ENCODE data around the gene ASH1L.
"Not testable (repeated sequence)": the region's sequence is repeated elsewhere in the genome, so short reads cannot be mapped to it uniquely, and the experiment has no call there.

The ASH1L gene

DNA sequence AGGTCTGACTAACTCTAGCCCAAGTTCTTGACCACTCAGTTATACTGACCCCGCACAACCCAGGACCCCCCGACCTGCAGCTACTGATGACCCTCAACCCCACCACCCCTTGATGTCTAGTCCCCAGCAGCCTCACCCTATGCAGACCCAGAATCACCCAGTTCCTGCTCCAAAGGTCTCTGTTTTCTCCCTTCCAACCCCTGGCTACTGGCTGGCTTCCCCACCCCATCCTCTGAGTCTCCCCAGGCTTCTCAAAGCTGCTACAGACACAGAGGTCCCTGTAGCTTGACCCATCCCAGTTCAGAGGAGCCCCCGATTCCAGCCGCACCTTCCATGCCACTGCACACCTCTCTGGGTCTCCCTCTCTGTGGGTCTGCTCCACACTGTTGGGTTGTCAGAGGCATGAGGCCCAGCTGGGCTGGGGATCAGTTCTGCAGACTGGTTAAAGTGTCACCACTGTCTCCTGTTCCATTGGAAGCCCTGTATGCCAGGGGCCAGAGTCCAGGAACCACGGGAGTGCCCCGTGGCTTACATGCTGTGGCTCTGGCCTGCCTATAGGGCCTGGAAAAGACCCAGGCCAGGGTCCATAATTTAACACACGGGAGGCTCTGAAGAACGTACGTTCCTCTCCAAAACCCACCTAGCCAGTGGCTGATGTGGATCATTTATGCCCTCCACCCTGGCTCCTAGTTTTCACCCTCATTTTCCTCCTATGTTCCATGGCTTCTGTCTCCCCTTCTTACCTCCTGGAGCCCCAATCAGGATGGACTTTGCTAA, 261.9 kb downstream of the ASH1L start:
- DNase-seq: no peak

DNA sequence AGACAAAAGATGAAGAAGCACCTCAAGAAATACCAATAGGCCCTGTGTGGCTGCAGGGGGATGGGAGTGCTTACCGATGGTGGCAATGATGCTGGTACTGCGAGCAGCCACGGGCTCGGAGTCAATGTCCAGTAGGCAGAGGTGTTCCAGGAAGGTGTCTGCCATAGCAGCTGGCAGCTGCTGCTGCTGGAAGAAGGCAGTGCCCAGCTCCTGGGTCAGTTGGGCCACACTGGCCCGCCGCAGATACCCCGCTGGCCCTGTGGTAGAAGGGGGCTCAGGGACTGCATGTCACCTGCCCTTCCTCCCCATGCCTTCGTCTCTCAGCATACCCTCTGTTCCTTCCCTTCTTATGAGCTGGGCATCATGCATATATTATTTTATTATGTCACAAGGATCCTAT, 262.6 kb downstream of the ASH1L start:
- DNase-seq: no peak

DNA sequence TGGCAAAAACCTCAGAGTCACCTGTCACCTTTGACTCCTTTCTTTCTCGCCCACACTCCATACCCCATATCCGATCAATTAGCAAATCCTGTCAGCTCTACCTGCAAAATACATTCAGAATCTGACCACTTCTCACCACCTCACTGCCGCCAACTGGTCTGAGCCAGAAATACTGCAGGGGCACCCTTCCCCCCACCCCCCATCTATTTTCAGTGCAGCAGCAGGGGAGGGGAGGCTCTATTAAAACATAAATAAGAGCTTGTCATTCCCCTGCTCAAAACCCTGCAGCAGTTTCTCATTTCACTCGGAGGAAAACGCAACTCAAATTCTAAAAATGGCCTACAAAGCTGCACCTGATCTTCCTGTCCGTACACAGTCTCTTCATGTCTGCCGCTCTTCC, 265.2 kb downstream of the ASH1L start:
- no peak for DNase-seq

DNA sequence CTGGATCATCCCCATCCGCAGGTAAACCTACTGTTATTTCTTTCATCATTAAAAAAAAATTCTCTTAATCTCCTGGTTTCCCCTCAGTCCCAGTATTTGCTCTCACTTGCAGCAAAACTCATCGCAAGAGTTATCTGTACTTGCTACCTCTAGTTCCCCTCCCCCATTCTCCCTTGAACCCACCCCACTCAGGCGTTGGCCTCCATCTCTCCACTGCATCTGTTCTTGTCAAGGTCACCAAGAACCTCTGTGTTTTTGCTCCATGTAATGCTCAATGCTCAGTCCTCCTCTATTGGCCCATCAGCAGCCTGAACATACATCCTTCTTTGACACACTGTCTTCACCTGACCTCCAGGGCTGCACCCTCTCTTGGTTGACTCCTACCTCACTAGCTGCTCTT, 265.9 kb downstream of the ASH1L start:
- DNase-seq: no peak

DNA sequence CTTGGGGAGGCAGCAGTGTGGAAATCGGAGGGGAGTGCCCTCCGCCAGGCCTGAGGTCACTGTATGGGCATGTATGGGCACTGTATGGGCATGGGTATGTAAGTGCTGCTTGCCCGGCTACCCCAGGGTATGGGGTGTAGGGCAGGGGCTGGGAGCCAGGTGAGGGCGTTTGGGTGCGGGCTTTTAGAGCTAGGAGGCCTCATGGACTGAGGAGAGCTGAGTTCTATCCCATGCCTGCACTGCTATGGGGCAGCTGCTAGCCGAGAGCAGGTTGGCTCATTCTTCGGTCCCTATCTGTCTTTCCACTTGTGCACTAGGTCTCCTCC, 266.7 kb downstream of the ASH1L start:
- DNase-seq: no peak

DNA sequence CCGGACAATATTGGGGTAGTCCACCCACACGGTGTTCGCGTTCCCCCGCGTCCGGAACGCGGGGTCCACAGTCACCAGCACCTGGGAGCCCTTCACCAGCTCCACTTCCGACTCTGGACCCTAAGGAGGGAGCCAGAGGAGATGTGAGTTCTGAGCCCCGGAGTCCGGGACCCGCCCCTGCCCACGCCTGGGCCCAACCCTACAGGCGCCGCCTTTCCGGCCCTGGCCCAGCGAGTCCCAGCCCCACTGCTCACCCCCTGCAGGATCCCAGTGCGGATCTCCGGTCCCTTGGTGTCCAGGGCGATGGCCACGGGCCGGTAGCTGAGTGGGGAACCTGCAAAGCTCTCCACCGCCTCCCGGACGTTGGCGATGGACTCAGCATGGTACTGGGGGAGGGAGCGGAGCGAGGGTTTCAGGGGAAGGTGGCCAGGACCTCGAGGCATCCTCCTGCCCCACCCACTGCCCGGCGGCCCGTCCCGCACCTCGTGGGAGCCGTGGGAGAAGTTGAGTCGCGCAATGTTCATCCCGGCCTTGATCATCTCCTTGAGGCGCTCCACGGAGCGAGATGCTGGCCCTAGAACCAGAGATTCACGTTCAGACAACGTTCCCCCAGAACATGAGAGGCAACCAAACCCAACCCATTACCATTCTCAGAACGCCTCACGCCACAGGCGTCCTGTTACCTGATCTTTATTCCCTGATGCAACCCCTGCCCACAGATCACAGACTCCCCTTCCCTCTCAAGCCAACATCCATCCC, 267.2 kb downstream of the ASH1L start:
- no peak for DNase-seq

DNA sequence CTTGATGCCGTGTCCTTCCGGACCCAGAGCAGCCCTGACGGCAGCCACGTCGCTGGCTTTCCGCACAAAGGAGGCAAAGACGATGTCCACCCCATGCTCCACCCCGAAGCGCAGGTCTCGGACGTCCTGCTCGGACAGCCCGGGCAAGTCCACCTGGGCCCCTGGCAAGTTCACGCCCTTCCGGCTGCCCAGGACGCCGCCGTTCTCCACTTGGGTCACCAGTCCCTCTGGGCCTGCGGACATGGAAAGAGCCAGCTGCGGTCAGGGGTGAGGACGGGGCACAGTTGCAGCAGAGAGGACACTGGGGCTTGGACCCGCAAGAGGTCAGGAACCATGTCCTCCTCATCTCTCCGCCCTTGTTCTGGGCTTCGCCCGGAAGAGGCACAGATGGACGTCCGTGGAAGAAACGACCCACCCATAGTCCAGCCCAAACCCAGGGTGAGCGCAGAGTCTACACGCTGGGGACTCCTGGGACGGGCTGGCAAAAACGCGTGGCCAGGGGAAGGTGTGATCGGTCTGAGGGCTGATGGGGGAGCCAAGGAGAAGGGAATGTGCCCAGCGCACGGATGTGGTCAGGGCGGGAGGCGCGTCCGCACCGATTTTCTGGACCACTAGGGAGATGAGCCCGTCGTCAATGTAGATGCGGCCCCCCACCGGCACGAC, 268.0 kb downstream of the ASH1L start:
- DNase-seq: no peak

DNA sequence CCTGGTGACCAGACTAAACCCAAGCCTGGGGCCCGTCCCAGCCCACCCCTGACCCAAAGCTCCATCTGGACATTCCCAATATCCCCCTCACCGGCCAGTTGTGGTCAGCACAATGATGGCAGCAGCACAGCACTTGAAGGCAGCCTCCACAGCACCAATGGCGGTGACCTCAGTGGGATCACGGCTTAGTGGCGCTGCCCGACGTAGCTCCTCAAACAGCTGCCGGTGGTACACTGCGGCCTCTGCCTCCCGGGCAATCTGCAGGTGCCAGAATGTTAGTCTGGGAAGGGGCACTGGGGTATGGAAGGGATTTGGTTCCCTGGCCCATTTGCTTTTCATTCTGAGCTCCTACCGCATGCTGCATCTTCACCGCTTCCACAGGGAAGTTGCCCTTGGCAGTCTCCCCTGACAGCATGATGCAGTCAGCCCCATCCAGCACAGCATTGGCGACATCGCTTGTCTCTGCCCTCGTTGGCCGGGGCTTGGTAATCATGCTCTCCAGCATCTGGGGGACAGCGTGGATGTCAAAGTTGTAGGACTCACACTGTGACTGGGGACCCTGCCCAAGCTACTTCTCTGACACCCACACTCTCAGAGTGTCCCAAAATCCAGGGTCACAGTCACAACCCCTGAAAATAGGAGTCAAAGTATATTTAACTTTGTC, 269.4 kb downstream of the ASH1L start:
- DNase-seq: no peak

DNA sequence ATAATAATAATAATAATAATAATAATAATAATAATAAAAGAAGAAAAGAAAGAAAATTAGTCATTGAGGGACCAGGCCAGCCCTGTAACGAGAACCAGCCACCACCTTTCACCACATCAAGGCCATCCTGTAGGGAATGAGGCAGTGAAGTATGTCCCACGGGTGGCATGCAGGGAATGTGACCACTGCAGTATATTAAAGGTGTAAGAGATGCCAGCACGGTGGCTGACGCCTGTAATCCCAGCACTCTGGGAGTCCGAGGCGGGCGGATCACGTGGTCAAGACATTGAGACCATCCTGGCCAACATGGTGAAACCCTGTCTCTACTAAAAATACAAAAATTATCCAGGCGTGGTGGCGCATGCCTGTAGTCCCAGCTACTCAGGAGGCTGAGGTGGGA, 271.6 kb downstream of the ASH1L start:
- not testable (repeated sequence) for DNase-seq

DNA sequence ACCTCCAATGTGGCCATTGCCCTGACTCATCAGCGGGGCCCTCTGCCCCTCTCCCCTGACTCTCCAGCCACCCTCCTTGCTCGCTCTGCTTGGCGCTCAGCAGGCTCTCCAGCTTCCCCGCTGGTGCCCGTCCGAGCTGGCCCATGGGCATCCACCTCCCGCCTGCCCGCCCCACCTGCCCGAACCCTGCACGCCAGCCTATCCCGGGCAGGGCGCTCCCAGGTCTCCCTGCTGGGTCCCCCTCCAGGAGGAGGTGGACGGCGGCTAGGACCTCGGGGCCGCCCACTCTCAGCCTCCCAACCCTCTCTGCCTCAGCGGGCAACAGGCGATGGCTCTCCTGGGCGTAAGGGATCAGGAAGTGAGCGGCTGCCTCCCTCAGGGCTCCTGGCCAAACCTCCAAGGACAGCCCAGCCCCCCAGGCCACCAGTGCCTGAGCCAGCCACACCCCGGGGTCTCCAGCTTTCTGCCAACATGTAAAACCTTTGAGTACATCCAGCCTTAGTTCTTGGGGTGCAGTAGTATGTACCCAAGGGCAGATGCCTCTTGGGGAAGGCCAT, 274.5 kb downstream of the ASH1L start:
- no peak for DNase-seq

DNA sequence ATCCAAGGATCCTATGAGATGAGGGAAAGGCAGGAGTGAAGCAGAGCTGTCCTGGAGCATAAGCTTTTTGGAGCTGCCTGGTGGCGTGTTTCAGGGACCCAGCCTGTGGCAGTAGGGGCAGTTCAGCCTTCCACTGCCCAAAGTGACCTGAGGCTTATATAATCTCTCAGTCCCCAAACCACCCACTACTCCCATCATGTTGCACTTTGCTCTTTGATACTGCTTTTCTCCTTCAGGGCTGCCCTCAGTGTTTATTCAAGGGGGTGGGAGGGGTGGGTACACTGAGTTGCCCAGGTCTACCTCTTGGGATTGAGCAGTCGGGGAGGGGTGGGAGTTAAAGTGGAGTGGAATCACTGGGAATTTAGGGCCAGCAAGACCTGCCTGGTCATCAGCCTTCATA, 276.1 kb downstream of the ASH1L start:
- DNase-seq: no peak

DNA sequence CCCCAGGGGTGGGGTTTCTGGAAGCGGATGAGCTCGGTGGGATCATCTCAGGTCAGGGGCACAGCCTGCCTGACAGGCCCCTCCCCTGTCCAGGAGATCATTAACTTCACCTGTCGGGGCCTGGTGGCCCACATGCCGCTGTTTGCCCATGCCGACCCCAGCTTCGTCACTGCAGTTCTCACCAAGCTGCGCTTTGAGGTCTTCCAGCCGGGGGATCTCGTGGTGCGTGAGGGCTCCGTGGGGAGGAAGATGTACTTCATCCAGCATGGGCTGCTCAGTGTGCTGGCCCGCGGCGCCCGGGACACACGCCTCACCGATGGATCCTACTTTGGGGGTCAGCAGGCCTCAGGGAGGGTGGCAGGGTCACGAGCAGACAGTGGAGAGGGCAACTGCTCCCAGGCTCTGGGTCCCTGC, 277.0 kb downstream of the ASH1L start:
- no peak for DNase-seq

Measured in bone marrow (tissue), 2 donors.